Astrocyte (in vitro differentiated cells and primary cell): ENCODE data around the gene TBC1D5. TPM values are rescaled to one million over a fixed set of nuclear protein-coding genes. Genes with fewer than 3 reads are reported as not detected.

ENCODE experiments used
- DNase-seq: peaks from one replicate; pipeline ENCODE4 v3.0.0-alpha.2; 2010; ENCODE audit warnings: low read depth
- FAIRE-seq: peaks from 2 replicates; lab custom pipeline; 2011; peaks lifted over from hg19 to GRCh38; lab: Jason Lieb, UNC
- H2AFZ ChIP-seq: 2 replicates; pipeline ENCODE4 v1.6.0; 2012; ENCODE audit warnings: low read depth, low read length, inconsistent platforms
- H3K27ac ChIP-seq: 2 replicates; pipeline ENCODE4 v1.5.1; 2011; ENCODE audit warnings: low read depth, low read length, inconsistent platforms
- H3K27me3 ChIP-seq: 2 replicates; pipeline ENCODE4 v1.6.0; 2011; ENCODE audit warnings: low read length, inconsistent platforms; ENCODE audit not compliant: insufficient read depth
- H3K36me3 ChIP-seq: 2 replicates; pipeline ENCODE4 v1.5.1; 2011; ENCODE audit warnings: low read length, inconsistent platforms; ENCODE audit not compliant: insufficient read depth
- H3K4me1 ChIP-seq: 2 replicates; pipeline ENCODE4 v1.5.1; 2011; ENCODE audit warnings: low read length, inconsistent platforms; ENCODE audit not compliant: insufficient read depth
- H3K4me2 ChIP-seq: 2 replicates; pipeline ENCODE4 v1.6.0; 2012; ENCODE audit warnings: low read length, inconsistent platforms
- H3K4me3 ChIP-seq: 2 replicates; pipeline ENCODE4 v1.5.1; 2011; ENCODE audit warnings: low read depth, mild to moderate bottlenecking, low read length, inconsistent platforms; ENCODE audit not compliant: insufficient read depth
- H3K79me2 ChIP-seq: 2 replicates; pipeline ENCODE4 v1.6.0; 2012; ENCODE audit warnings: mild to moderate bottlenecking, low read length, inconsistent platforms; ENCODE audit not compliant: insufficient read depth
- H3K9ac ChIP-seq: 2 replicates; pipeline ENCODE4 v1.6.0; 2012; ENCODE audit warnings: mild to moderate bottlenecking, low read length, inconsistent platforms
- H3K9me3 ChIP-seq: 2 replicates; pipeline ENCODE4 v1.5.1; 2012; ENCODE audit warnings: low read depth, mild to moderate bottlenecking, low read length, inconsistent platforms; ENCODE audit not compliant: insufficient read depth
- H4K20me1 ChIP-seq: 2 replicates; pipeline ENCODE4 v1.6.0; 2012; ENCODE audit warnings: low read length, inconsistent platforms; ENCODE audit not compliant: insufficient read depth
- H3K27ac Mint-ChIP-seq: one replicate; pipeline ENCODE4 v1.8.0; 2021; ENCODE audit warnings: mild to moderate bottlenecking, mixed read lengths; ENCODE audit not compliant: unreplicated experiment
- H3K27me3 Mint-ChIP-seq: one replicate; pipeline ENCODE4 v1.8.0; 2021; ENCODE audit warnings: low read depth, mixed read lengths; ENCODE audit not compliant: unreplicated experiment
- H3K36me3 Mint-ChIP-seq: one replicate; pipeline ENCODE4 v1.8.0; 2021; ENCODE audit warnings: low read depth, mixed read lengths; ENCODE audit not compliant: unreplicated experiment
- H3K4me1 Mint-ChIP-seq: one replicate; pipeline ENCODE4 v1.8.0; 2021; ENCODE audit warnings: low read depth, mixed read lengths; ENCODE audit not compliant: unreplicated experiment
- H3K4me3 Mint-ChIP-seq: one replicate; pipeline ENCODE4 v1.8.0; 2021; ENCODE audit warnings: mild to moderate bottlenecking, moderate library complexity, mixed read lengths; ENCODE audit not compliant: unreplicated experiment
- H3K9me3 Mint-ChIP-seq: one replicate; pipeline ENCODE4 v1.8.0; 2021; ENCODE audit warnings: mild to moderate bottlenecking, mixed read lengths; ENCODE audit not compliant: unreplicated experiment
- EZH2 ChIP-seq: IDR thresholded peaks from 2 replicates; pipeline ENCODE4 v1.6.1; 2012; ENCODE audit warnings: mild to moderate bottlenecking, low read length, inconsistent platforms; ENCODE audit not compliant: insufficient read depth
- total RNA-seq: library from RNA; stranded (reverse); gene quantifications from 2 replicates; pipeline ENCODE4 v1.2.1, GENCODE V29; 2021
- TF ChIP-seq, protein P1 (sequence below): IDR thresholded peaks from 2 replicates; pipeline ENCODE4 v1.5.1; 2011; ENCODE audit warnings: low read depth, mild to moderate bottlenecking, inconsistent platforms, low read length, moderate library complexity; ENCODE audit not compliant: insufficient read depth

The TBC1D5 gene
- total RNA-seq, 1 donor from 2014 or later, result 23.0 TPM

DNA sequence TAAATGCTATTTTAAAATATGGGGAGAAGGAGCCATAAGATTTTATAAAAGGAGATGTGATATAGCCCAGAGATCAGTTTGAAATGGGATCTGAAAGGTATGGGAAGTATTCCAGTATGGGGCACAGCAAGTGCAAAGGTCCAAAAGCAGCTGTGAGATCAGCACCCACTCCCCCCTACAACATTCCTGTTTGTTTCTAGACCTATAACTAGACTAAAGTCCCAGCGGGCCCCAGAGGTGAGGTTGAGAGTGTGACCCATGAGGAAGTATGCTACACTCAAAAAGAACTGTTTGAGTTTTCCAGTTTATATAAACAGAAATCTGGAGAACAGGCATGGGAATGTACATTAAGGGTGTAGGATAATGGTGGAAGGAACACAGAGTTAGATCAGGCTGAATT is 152.5 kb downstream of the TBC1D5 start:
- Histone ChIP-seq H3K4me3 (no peak overlapping the region), H3K36me3 (no peaks in the 10 kb centered on the region), H3K9ac (no peak overlapping the region), H3K9me3 (peaks cover 6% of the 10 kb centered on the region), H4K20me1 (no peaks in the 10 kb centered on the region), H3K4me2 (no peak overlapping the region), H2AFZ (no peak overlapping the region), H3K27ac (no peak overlapping the region), H3K27me3 (no peaks in the 10 kb centered on the region), H3K79me2 (no peaks in the 10 kb centered on the region), H3K4me1 (no peaks in the 10 kb centered on the region)
- H3K4me3 Mint-ChIP-seq, result no peak overlapping the region
- TF ChIP-seq, protein P1, sequence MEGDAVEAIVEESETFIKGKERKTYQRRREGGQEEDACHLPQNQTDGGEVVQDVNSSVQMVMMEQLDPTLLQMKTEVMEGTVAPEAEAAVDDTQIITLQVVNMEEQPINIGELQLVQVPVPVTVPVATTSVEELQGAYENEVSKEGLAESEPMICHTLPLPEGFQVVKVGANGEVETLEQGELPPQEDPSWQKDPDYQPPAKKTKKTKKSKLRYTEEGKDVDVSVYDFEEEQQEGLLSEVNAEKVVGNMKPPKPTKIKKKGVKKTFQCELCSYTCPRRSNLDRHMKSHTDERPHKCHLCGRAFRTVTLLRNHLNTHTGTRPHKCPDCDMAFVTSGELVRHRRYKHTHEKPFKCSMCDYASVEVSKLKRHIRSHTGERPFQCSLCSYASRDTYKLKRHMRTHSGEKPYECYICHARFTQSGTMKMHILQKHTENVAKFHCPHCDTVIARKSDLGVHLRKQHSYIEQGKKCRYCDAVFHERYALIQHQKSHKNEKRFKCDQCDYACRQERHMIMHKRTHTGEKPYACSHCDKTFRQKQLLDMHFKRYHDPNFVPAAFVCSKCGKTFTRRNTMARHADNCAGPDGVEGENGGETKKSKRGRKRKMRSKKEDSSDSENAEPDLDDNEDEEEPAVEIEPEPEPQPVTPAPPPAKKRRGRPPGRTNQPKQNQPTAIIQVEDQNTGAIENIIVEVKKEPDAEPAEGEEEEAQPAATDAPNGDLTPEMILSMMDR, result no peak
- no peak for TF ChIP-seq EZH2
- no peaks in the 10 kb centered on the region for H3K27me3 Mint-ChIP-seq
- no peak overlapping the region for H3K27ac Mint-ChIP-seq
- FAIRE-seq, result no peak
- H3K36me3 Mint-ChIP-seq, result peaks cover 8% of the 10 kb centered on the region
- DNase-seq, result no peak
- H3K9me3 Mint-ChIP-seq, result peaks cover 10% of the 10 kb centered on the region
- peaks cover 7% of the 10 kb centered on the region for H3K4me1 Mint-ChIP-seq

DNA sequence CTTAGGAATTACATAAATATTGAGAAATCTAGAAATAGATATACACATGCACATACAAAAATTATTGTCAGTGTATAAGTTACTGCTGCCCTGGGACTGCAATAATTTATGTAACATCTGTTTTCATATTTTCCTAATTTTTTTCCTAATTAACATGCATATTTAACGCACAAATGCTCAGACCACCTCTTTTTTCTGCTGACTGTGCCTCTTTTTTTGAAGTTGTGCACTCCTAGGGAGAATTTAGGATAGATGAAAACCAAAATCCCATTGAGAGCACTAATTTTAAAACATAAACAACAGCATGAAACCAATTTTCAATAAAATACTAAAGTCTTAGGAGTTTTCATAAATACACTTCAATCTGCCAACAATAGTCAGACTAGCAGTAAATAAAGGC is 154.0 kb downstream of the TBC1D5 start:
- FAIRE-seq, result no peak
- TF ChIP-seq, protein P1, result no peak
- no peak for TF ChIP-seq EZH2
- H3K9me3 ChIP-seq, result peaks cover 6% of the 10 kb centered on the region
- Mint-ChIP-seq H3K27ac (no peak overlapping the region), H3K36me3 (peaks cover 8% of the 10 kb centered on the region), H3K4me1 (peaks cover 7% of the 10 kb centered on the region), H3K27me3 (no peaks in the 10 kb centered on the region), H3K9me3 (peaks cover 10% of the 10 kb centered on the region), H3K4me3 (no peak overlapping the region)
- H3K36me3 ChIP-seq, result no peaks in the 10 kb centered on the region
- H3K27me3 ChIP-seq, result no peaks in the 10 kb centered on the region
- DNase-seq, result no peak
- H3K27ac ChIP-seq, result no peak overlapping the region
- no peak overlapping the region for H3K4me2 ChIP-seq
- H3K9ac ChIP-seq, result no peak overlapping the region
- no peak overlapping the region for H2AFZ ChIP-seq
- no peak overlapping the region for H3K4me3 ChIP-seq
- H4K20me1 ChIP-seq, result no peaks in the 10 kb centered on the region
- H3K4me1 ChIP-seq, result no peaks in the 10 kb centered on the region
- no peaks in the 10 kb centered on the region for H3K79me2 ChIP-seq

DNA sequence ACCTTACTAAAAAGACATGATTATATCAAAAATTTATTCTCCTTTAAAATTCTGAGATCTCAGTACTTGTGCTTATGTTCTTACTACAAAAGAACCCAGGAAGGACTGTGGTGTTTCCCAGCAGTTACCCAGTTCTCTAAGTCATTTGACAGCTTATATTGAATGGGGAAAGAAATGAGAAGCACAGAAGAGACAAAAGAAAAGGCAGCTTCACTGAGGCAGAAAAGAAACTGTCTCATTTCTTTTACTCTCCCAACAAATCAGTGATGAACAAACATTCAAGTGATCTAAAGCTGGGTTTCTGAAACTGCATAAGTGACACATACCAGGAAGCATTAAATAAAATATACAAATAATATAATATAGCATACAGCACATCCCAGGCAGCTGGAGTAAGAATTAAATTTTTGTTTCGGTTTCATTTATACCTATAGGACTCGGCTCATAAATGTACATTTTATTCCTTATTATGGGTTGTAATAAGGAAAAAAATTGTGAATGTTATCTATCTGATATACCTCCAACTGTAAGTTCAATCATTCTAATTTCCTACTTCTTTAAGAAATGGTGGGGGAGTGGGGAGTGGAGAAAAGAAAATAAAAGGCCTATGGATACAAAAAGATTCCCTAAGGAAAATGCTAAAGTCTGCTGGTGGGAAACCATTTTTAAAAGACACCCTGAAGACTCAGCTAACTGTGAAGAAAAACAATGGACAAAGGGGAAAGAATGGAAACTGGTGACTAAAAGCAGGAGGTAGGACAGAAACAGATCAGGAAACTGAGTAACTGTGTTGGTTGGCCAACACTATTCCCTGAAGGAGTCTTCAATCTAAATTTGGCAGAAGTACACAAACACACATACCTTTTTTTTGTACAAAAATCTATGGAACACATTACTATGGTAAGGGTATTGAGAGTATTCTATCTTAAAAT is 156.8 kb downstream of the TBC1D5 start:
- H3K27ac Mint-ChIP-seq, result no peak overlapping the region
- Histone ChIP-seq H2AFZ (no peak overlapping the region), H3K27ac (no peak overlapping the region), H3K27me3 (no peaks in the 10 kb centered on the region), H3K4me3 (no peak overlapping the region), H3K9ac (no peak overlapping the region), H3K4me1 (no peaks in the 10 kb centered on the region), H3K36me3 (no peaks in the 10 kb centered on the region), H3K9me3 (peaks cover 5% of the 10 kb centered on the region), H3K4me2 (no peak overlapping the region), H4K20me1 (no peaks in the 10 kb centered on the region), H3K79me2 (no peaks in the 10 kb centered on the region)
- peaks cover 7% of the 10 kb centered on the region for H3K4me1 Mint-ChIP-seq
- peaks cover 8% of the 10 kb centered on the region for H3K9me3 Mint-ChIP-seq
- FAIRE-seq, result no peak
- peaks cover 6% of the 10 kb centered on the region for H3K36me3 Mint-ChIP-seq
- TF ChIP-seq EZH2, result no peak
- TF ChIP-seq, protein P1, result no peak
- H3K27me3 Mint-ChIP-seq, result no peaks in the 10 kb centered on the region
- no peak overlapping the region for H3K4me3 Mint-ChIP-seq
- DNase-seq, result no peak
